ENCODE results near the gene ADGB.
A peak's percentile ranks its signal among the peaks of the same experiment; 100 is the strongest.

Gene ADGB

DNA sequence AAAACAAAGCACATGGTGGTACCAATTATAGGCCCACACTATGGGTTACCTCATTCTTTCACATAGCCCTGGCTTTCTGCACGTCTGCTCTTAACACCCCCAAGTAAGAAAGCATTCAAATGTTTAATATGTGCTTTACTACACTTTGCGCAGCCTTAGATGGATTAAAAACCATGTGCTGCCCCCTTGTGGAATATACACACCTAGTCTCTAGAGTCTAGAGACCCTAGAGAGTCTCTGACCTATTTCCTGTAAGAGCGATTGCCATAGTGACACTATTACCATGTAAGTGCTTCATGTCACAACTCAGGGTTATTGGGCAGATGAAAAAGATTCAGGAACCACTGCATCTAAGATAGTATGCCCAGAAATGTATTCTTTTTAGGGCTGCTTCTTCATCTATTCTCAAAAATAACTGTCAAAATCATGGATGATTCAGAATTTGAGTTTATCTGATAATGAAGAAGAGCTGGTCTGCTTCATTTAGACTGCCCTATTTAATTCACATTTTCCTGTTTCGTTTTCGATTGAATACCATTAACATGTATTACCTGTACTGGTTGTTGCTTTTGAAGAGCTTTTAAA lies 186.3 kb downstream of the ADGB start:
- TF ChIP-seq EZH2phosphoT487 (conservative IDR thresholded peaks at IDR 0.05; ENCODE audit: low read length) (no peak), CTCF (IDR thresholded peaks at IDR 0.05; ENCODE audit: insufficient read depth, low read length, poor library complexity, severe bottlenecking) (peak; percentile 40)
- H3K27me3 ChIP-seq (ENCODE audit: low read length) = no peaks in the 10 kb centered on the region
- no peaks in the 10 kb centered on the region for H4K20me1 ChIP-seq (ENCODE audit: low read depth, low read length)
- H3K4me2 ChIP-seq (ENCODE audit: low read depth, low read length, poor library complexity, severe bottlenecking) = no peak overlapping the region
- H3K79me2 ChIP-seq (ENCODE audit: insufficient read depth, low read length) = no peaks in the 10 kb centered on the region
- H3K4me3 ChIP-seq (ENCODE audit: insufficient read depth, low read length, poor library complexity, severe bottlenecking) = no peak overlapping the region
- H3K9me3 ChIP-seq (ENCODE audit: insufficient read depth, low read length) = no peaks in the 10 kb centered on the region
- H2AFZ ChIP-seq (ENCODE audit: low read depth, low read length, severe bottlenecking) = no peak overlapping the region
- no peaks in the 10 kb centered on the region for H3K36me3 ChIP-seq (ENCODE audit: low read length)
- no peaks in the 10 kb centered on the region for H3K9me2 ChIP-seq (replicated peaks; ENCODE audit: insufficient read depth, low read length)
- H3K9ac ChIP-seq (ENCODE audit: low read length) = no peak overlapping the region
- no peak overlapping the region for H3K27ac ChIP-seq (ENCODE audit: low read depth, low read length)
- H3F3A ChIP-seq (ENCODE audit: insufficient read depth) = no peaks in the 10 kb centered on the region

DNA sequence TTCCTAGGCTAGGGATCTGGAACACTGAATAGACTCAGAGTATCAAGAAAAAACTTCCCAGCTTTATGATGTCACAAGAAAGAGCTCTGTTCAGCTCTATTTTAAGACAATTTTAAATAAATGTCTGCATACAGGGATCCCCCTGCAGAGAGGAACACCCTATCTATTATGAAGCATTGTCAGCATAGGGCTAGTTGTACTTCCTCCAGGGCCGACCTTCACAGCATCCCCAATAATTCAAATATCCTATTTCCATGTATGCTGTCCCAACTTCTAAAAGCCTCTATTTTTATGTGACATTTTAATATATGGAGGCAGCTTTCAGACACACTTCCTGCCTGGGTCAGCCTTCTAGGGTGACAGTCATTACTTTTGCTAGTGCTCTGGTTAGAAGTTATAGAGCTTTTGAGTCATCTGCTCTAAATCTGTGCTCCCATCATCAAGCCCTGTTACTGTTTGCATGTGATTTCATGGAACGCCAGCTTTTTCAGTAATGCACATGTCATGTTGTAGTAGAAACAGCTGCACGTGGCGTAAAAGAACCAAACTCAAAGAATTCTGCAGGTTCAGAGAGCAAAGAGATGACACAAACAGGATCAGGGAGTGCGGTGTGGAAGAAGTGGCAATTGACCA lies 189.2 kb downstream of the ADGB start:
- H3K27me3 ChIP-seq (ENCODE audit: low read length) = no peaks in the 10 kb centered on the region
- H3K9ac ChIP-seq (ENCODE audit: low read length) = no peak overlapping the region

DNA sequence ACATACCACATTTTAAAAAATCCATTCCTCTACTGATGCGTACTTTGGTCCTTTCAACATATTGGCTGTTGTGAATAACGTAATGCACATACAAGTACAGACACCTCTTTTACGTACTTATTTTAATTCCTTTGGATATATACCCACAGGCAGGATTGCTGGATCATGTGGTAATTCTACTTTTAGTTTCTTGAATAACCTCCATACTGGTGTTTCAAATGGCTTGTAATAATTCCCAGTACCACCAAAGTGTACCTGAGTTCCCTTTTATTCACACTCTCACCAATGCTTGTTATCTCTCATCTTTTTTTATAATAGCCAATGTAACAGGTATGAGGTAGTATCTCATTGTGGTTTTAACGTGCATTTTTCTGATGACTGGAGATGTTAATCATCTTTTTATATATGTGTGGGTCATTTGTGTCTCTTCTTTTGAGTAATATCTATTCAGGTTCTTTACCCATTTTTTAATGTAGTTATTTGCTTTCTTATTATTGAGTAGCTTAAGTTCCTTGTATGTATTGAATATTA lies 191.9 kb downstream of the ADGB start:
- Histone ChIP-seq H3K9me3 (ENCODE audit: insufficient read depth, low read length) (no peaks in the 10 kb centered on the region), H3K4me2 (ENCODE audit: low read depth, low read length, poor library complexity, severe bottlenecking) (no peak overlapping the region), H3K9me2 (replicated peaks; ENCODE audit: insufficient read depth, low read length) (no peaks in the 10 kb centered on the region), H3K79me2 (ENCODE audit: insufficient read depth, low read length) (no peaks in the 10 kb centered on the region), H3F3A (ENCODE audit: insufficient read depth) (no peaks in the 10 kb centered on the region), H2AFZ (ENCODE audit: low read depth, low read length, severe bottlenecking) (no peak overlapping the region), H3K27ac (ENCODE audit: low read depth, low read length) (no peak overlapping the region), H3K9ac (ENCODE audit: low read length) (no peak overlapping the region), H3K27me3 (ENCODE audit: low read length) (no peaks in the 10 kb centered on the region), H3K36me3 (ENCODE audit: low read length) (no peaks in the 10 kb centered on the region), H3K4me3 (ENCODE audit: insufficient read depth, low read length, poor library complexity, severe bottlenecking) (no peak overlapping the region), H4K20me1 (ENCODE audit: low read depth, low read length) (no peaks in the 10 kb centered on the region)
- TF ChIP-seq CTCF (IDR thresholded peaks at IDR 0.05; ENCODE audit: insufficient read depth, low read length, poor library complexity, severe bottlenecking) (no peak), EZH2phosphoT487 (conservative IDR thresholded peaks at IDR 0.05; ENCODE audit: low read length) (no peak)

More for the DNA sequence above, 189.2 kb downstream of the ADGB start:
- Histone ChIP-seq H3K4me3 (ENCODE audit: insufficient read depth, low read length, poor library complexity, severe bottlenecking) (no peak overlapping the region), H2AFZ (ENCODE audit: low read depth, low read length, severe bottlenecking) (no peak overlapping the region), H4K20me1 (ENCODE audit: low read depth, low read length) (no peaks in the 10 kb centered on the region), H3K27ac (ENCODE audit: low read depth, low read length) (no peak overlapping the region), H3K79me2 (ENCODE audit: insufficient read depth, low read length) (no peaks in the 10 kb centered on the region), H3F3A (ENCODE audit: insufficient read depth) (no peaks in the 10 kb centered on the region), H3K4me2 (ENCODE audit: low read depth, low read length, poor library complexity, severe bottlenecking) (no peak overlapping the region), H3K9me3 (ENCODE audit: insufficient read depth, low read length) (no peaks in the 10 kb centered on the region), H3K9me2 (replicated peaks; ENCODE audit: insufficient read depth, low read length) (no peaks in the 10 kb centered on the region), H3K36me3 (ENCODE audit: low read length) (no peaks in the 10 kb centered on the region)
- TF ChIP-seq CTCF (IDR thresholded peaks at IDR 0.05; ENCODE audit: insufficient read depth, low read length, poor library complexity, severe bottlenecking) (no peak), EZH2phosphoT487 (conservative IDR thresholded peaks at IDR 0.05; ENCODE audit: low read length) (no peak)
